ENCODE data around the gene IRS1.

IRS1 gene

DNA sequence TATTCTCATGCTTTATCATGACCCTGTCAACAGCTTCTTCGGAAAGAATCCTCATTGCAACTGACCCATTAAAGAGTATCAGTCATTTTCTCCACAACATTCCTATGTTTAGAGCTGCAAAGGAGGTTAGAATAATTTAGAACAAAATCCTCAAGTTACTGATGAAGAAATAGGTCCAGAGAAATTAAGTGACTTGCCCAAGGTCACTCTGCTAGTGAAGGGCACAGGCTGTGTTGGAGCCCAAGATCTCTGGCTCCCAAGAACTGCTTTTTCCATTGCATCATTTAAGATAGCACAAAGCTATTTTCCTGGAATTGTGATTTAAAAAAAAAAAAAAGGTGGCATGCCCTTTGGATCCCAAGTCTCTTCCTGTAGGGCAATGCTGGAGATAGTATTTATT is 9.6 kb downstream of the IRS1 start:
- no peak for DNase-seq

GRCh38 chr2:226788881-226789490 is 10.6 kb downstream of the IRS1 start:
- no peak for DNase-seq

DNA sequence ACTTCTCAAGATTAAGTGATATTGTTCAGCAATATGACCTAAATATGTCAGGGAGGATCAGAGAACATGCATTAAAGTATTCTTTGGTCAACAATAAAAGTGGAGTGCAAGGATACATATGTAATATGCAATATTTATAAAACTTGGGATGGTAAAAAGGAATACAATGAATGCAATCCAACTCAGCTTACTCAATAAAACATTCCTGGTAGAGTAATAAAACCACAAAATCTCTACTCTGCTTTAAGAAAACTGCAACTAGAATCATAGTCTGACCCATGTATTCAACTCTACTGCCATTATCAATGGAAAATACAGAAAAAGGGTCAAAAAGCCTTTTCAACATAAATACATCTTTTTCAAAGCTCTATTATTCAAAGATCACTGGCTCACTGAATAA is 11.6 kb downstream of the IRS1 start:
- no peak for DNase-seq

DNA sequence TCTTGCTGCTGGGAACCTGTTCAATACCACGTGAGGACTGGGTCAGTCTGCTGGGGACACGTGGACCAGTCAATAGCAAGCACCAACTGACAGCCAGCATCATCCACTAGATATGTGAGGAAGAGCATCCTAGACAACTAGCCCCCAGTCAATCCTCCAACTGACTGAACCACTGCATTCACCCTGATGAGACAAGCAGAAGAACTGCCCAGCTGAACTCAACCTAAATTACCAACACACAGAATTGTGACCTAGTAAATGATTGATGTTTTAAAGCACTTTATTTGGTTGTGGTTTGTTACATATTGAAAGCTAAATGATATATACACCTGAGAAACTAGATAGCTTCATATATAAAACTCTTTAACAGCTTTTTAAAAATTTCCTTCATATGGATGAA is 15.7 kb downstream of the IRS1 start:
- no peak for DNase-seq

DNA sequence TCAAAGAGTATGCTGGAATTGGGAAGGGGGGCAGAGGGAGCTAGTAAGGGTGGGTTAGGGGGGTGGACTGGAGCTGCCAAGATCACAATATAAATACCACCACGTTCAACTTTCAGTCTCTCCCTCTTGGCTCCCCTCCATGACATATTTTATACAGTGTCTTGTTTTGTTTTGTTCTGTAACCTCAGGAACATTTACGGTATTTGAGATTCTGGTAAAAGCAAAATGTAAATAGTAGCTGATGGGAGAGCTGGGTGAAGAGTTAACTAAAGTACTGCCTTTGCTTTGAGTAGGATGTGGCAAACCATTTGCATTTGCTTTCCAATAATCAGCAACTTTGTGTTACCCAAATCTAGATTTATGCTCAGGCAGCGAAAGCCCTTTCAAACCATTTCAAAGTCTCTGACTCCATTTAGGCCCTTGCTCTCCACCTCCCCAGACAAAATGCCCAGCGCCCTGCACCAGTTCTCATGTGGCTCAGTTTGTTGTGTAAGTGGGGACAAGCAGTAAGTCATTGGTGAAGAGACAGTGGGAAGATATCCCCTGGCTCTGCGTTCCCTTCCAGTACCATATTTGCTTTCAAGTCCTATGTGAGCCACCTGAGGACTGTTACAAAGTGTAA is 17.4 kb downstream of the IRS1 start:
- DNase-seq: no peak

DNA sequence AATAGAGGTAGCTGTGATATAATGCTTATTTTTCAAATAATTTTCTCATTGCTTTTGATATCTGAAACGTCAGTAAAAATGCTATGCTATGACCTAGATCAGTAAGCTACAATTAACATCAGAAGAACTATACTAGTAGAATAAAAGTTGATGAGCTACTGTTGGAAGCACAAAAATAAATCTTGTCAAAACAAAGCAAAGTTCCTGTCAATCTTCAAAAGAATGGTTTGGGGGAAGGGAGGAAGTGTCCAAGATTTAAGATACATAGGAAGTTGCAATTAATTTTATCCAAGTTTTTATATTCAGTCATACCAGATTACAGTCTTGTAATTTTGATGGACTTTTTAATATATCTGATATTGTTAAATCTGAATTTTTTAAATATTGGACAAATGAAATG is 19.2 kb downstream of the IRS1 start:
- DNase-seq: no peak

- DNase-seq: no peak
Measured at GRCh38 chr2:226777611-226778010, 22.0 kb downstream of the IRS1 start.

DNA sequence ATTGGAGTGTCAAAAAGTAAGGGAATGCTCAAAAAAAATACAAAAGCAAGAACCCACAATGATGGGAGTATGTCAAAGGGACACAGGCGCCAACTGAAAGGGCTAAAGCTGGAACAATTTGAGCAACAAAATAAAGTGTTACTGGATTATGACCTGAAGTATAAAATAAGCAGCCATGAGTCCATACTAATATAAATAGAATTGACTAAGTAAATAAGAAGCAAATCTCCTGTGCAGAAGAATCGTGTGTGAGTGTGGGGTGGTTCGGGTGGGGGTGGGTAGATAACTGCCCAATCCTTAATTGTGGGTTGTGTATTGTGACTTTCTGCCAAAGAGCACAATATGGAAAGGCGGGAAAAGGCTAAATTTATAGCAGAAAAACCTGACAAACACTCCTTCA is 23.5 kb downstream of the IRS1 start:
- DNase-seq: no peak

DNA sequence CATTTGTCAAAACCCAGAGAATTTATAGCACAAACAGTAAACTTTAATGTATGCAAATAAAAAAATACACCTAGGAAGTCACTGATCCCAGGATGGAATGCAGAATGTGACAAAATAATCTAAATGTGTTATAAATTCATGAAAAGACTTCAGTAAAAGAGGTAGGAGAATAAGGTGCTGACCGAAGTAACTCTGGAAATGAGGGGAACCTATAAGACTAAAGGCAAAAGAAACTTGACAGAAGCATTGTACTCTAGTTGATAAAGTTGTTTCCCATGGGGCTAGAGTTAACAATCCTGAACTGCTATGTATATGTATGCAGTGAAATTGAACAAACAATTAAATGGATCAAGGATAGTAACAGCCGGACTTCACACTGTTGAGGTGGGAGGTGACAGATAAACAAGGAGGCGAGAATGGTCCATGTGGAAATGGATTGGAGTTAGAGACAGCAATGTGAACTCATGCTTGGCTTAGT is 24.5 kb downstream of the IRS1 start:
- DNase-seq: no peak

DNA sequence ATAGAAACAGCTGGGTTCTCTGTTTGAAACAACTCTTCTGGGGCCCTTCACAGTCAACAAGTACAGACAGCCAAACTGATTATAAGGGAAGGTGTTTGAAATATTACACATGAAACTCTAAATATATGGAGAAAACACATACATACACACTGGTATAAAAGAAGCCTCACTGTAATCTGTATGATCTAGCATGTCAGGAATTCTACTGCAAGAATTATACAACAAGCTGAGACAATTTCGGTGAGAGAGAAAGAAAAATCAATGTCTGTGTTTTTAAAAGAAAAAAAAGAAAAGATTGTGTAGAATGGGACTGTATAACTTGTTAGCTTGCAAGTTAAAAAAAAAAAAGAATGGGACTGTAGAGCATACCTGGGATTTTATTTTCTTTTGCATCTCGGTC is 26.3 kb downstream of the IRS1 start:
- no peak for DNase-seq

GRCh38 chr2:226772389-226773179 is 27.0 kb downstream of the IRS1 start:
- no peak for DNase-seq

GRCh38 chr2:226771067-226771466 is 28.6 kb downstream of the IRS1 start:
- DNase-seq: no peak

DNA sequence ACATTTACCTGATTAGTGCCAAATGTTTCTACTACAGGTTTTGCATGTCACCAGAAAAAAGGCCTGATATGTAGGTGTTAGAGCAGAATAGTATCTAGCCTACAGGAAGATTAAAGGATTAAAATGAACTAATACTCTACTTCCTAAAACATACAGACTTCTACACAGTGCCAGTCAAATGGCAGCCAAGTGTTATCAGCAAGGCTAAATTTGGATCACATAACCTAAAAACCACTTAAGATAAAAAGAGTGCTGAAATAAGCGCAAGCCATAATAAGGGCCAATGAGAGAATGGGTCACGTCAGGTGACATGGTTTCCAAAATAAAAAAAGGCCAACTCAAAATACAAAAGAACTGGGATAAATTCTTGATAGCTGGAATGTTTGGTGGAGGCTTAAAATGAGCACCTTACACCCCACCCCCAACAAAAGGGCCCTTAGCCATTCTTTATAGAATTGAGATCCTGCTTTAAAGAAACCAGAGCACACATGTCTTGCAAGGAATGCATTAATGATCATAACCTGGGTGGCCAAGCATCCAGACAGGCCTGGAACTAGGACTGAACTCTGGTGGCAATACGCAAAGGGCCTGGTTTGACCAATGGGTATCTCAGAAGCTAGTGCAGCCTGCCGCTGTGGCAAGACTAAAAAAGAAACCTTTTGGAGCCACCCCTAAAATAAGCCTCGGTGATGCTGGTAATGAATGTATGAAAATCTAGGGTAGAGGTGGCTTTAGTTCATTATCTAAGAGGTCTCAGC is 32.4 kb downstream of the IRS1 start:
- no peak for DNase-seq

DNA sequence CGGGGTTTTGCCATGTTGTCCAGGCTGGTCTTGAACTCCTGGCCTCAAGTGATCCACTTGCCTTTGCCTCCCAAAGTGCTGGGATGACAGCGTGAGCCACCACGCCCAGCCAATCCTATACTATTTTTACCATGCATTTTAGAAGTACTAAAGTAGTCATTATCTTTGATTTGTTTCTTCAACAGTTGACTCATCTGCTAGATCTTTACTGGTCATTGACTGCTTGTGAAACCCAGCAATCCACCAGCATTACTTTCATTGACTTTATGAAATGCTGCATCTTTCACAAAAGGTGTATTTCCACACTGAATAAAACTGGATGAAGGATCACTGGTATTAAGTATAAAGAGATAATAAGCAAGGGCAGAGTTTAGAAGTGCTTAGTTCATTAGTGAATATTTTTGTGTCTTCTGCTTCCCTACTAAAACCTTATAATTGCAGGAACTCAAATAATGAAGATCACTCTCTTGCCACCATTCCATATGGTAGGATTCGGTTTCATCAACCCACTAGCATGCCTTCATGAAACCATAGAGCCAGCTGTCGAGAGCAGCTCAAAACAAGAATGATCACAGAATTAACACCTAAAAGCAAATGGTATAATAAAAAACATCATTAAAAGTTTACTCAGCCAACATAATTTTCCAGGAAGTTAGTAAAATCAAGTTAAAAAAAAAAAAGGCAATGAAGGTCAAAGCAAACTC is 33.1 kb downstream of the IRS1 start:
- DNase-seq: no peak

DNA sequence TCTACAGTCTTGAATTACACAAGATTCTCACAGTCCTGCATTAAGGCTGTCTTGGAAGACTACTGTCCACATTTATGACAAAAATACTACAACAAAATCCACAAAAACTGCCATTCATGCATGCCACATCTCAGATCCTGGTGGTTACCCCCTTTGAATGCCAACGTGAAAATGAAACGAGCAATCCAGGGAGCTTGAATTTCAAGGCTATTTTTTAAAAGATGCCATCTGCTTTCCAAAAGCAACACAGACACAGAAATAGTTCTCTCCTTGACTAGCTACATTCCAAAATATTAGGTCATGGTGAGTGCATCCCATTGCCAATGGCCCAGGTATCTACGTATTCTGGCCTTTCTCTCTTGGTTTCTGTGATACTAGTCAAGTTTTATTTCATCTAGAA is 36.3 kb downstream of the IRS1 start:
- no peak for DNase-seq

DNA sequence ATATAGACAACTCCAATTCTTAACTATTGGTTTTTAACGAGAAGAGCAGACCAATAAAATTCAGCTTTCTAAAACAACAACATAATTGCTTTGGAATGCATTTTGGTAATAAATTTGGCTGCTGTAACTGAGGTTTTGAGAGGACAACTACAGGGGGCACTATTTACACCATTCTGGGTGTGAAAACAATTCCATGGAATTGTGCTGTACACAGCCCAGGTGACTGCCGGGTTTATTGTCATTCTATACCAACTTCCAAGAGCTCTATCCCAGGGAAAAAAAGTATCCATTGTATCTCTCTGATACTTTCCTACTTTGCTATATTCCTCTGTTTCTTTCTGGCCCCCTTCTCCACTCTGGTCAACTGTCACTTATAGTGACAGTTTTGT is 38.4 kb downstream of the IRS1 start:
- DNase-seq: no peak

DNA sequence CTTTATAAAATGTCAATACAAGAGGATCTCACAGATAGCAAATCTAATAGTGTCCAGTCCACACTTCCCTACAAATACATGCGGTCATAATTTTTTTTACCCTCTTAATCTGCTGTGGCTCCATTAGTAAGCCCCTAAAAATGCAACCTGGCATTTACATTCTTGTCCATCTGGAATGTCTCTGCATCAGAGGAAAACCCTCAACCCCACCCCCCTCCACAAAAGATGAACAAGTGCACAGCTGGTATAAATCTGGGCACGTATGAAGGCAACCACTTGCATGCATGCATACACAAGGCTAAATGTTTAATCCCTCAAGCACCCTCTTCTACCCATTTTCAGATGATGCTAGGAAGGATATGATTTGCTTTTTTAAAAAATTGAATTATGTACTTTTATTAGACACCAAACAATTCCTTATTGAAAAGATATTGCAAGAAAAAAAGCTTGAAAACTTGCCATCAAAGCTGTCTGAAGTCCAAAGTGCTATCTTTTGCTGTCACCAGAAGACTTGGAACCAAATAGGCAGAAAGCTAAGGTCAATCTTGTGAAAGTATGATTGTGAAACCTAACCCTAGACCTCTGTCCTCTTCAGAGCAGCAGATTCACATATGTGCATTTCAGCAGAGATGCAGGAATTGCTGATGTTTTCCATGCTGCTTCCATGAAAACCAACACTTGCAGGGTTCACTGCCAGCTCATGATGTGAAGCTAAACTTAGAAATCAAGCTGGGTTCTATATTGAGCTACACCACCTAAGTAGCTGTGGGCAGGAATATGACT is 39.0 kb downstream of the IRS1 start:
- DNase-seq: no peak

GRCh38 chr2:226759768-226760167 is 39.9 kb downstream of the IRS1 start:
- DNase-seq: no peak

DNA sequence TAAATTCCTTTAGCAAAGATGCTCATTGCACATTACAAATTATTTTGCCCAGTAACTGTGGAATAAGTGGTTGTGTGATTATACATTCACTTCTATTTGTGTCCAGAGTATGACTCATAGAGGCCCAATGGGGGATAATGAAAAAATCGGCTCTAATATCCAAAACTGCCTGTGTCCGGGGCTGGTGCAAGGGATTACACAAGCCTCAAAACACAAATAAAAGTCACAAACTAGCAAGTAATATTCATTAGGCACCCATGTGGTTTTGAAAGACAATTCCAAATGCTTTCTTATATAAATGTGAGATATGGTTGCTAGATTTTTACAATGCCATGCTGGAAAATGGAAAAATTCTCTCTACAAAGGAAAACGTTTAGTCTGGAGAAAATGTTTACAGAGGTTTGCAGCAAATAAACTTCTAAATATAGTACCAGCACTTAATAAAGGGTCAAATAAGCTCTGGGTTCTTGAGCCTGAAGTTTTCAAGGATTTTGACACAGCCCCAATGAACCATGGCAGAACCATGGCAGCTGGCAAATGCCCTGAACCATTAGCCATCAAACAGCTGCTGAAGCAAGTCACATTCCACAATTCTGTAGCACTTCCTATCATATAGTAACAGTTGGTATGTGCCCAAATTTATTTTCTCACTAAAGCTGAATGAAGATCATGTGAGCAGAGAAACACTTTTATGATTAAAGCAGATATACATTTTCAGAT is 40.5 kb downstream of the IRS1 start:
- no peak for DNase-seq

- DNase-seq: no peak
Measured at GRCh38 chr2:226756131-226756530, 43.5 kb downstream of the IRS1 start.

DNA sequence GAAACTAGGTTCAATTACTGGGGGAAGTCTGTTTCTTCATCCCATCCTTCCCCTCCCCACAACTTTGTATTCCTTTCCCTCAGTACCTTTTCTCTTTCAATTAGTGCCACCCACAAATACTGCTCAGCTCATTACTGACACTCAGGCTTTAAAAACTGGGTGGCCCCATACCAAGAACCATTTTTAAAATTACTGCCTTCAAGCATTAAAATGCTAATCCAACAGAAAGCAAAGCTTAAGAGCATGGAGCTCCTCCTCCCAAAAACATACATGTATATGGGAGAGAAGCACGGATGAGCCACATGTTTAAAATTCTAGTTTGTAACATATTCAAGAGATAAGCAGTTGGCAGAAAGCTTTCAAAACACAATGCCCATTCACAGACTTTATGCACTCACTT is 44.0 kb downstream of the IRS1 start:
- no peak for DNase-seq
